Measurements from ENCODE around the gene PPP2R2B.

PPP2R2B gene

GRCh38 chr5:146703899-146704298 lies 174.7 kb downstream of the PPP2R2B start:
- no peak overlapping the region for H3K4me3 ChIP-seq (ENCODE audit: low read depth, low read length)
- no peak for TF ChIP-seq CTCF (IDR thresholded peaks at IDR 0.05; ENCODE audit: low read depth, low read length)

- H3K4me3 ChIP-seq (ENCODE audit: low read depth, low read length), result no peak overlapping the region
- no peak for TF ChIP-seq CTCF (IDR thresholded peaks at IDR 0.05; ENCODE audit: low read depth, low read length)
Observed at GRCh38 chr5:146703499-146703898, 175.1 kb downstream of the PPP2R2B start.

GRCh38 chr5:146699664-146700418 lies 178.7 kb downstream of the PPP2R2B start:
- no peak for TF ChIP-seq CTCF (IDR thresholded peaks at IDR 0.05; ENCODE audit: low read depth, low read length)
- H3K4me3 ChIP-seq (ENCODE audit: low read depth, low read length), result no peak overlapping the region

DNA sequence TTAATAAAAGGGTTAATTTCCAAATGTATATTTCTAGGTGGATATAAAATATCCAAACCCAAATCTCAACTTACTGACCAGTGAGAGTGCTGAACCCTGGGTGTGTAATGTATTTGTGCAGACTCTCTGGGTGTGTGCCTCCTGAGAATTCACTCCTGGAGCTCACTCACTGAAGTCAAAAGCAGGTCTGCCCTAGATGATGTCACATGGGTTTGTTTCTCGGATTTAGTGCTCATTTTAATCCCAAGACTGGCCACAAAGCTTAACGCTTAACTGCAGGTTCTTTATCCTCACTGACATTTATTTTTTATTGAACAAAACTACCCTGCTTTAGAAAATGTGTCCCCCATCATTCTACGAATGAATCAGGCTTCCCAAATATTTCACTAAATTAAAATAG lies 179.4 kb downstream of the PPP2R2B start:
- TF ChIP-seq CTCF (IDR thresholded peaks at IDR 0.05; ENCODE audit: low read depth, low read length), result no peak
- no peak overlapping the region for H3K4me3 ChIP-seq (ENCODE audit: low read depth, low read length)

GRCh38 chr5:146698651-146699050 lies 179.9 kb downstream of the PPP2R2B start:
- no peak for TF ChIP-seq CTCF (IDR thresholded peaks at IDR 0.05; ENCODE audit: low read depth, low read length)

GRCh38 chr5:146697211-146697610 lies 181.3 kb downstream of the PPP2R2B start:
- H3K4me3 ChIP-seq (ENCODE audit: low read depth, low read length), result no peak overlapping the region
- no peak for TF ChIP-seq CTCF (IDR thresholded peaks at IDR 0.05; ENCODE audit: low read depth, low read length)

More at GRCh38 chr5:146698651-146699050, 179.9 kb downstream of the PPP2R2B start:
- H3K4me3 ChIP-seq (ENCODE audit: low read depth, low read length), result no peak overlapping the region

- TF ChIP-seq CTCF (IDR thresholded peaks at IDR 0.05; ENCODE audit: low read depth, low read length), result no peak
- no peak overlapping the region for H3K4me3 ChIP-seq (ENCODE audit: low read depth, low read length)
Observed at GRCh38 chr5:146695646-146696045, 182.9 kb downstream of the PPP2R2B start.
